GM12891 (cell line): Measurements from ENCODE around the gene DKC1.

Experiments
- PAX5 ChIP-seq: IDR thresholded peaks from 2 replicates; pipeline ENCODE4 v1.6.1; 2011; ENCODE audit warnings: low read length, moderate library complexity, mild to moderate bottlenecking; ENCODE audit not compliant: insufficient read depth, severe bottlenecking
- POLR2A ChIP-seq: IDR thresholded peaks from 2 replicates; pipeline ENCODE4 v1.6.1; 2011; ENCODE audit warnings: low read depth, low read length, control low read depth
- POLR2AphosphoS5 ChIP-seq: IDR thresholded peaks from 2 replicates; pipeline ENCODE4 v1.6.1; 2011; ENCODE audit warnings: low read depth, low read length, control low read depth
- POU2F2 ChIP-seq: IDR thresholded peaks from 2 replicates; pipeline ENCODE4 v1.6.1; 2011; ENCODE audit warnings: low read depth, mild to moderate bottlenecking, control low read depth, low read length, moderate library complexity
- SPI1 ChIP-seq: IDR thresholded peaks from 2 replicates; pipeline ENCODE4 v1.6.1; 2011; ENCODE audit warnings: low read depth, low read length, control low read depth
- TAF1 ChIP-seq: IDR thresholded peaks from 2 replicates; pipeline ENCODE4 v1.6.1; 2011; ENCODE audit warnings: low read depth, low read length, control low read depth

DNA sequence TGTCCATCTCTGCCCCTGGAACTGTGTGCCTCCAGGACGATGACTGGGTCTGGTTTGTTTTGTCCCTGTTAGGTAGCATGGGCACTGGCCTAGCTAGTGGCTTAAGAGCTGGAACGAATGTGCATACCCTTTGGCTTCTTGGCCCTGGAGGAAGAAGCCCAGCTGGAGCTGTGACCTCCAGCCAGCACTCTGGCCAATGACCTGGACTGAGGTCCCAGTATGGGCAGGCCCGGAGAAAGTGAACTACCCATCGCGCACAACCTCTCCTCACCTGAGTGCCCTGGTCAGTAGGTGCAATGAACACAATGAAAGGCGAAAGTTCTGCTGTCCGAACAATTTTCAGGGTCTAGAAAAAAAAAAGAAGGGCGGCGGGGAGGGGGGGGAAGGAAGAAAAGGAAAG, 18.3 kb downstream of the DKC1 start:
- TF ChIP-seq POLR2AphosphoS5 (no peak), POLR2A (no peak), SPI1 (no peak), TAF1 (no peak), PAX5 (no peak), POU2F2 (no peak)
